Measurements from ENCODE around the gene ASIC4. TPM values are rescaled to one million over a fixed set of nuclear protein-coding genes. Genes with fewer than 3 reads are reported as not detected.

ASIC4 gene
- total RNA-seq, 1 experiment from 2014 or later = 0.11 TPM

GRCh38 chr2:219488844-219489194 is 25.5 kb upstream of the ASIC4 start:
- no peak overlapping the region for H2AFZ ChIP-seq (ENCODE audit: low read length)
- H3K9me3 ChIP-seq (ENCODE audit: low read length) = no peaks in the 10 kb centered on the region
- BruUV-seq (replicated peaks) = no TSS peak
- intact Hi-C loops (cut with micrococcal nuclease) = no loop called here
- POLR2A ChIA-PET (ENCODE audit: unreplicated experiment) = no interaction called here
- no peaks in the 10 kb centered on the region for H3K36me3 ChIP-seq (ENCODE audit: low read depth, low read length)
- TF ChIP-seq EZH2 (IDR thresholded peaks at IDR 0.05; ENCODE audit: low read length, unreplicated experiment) = no peak
- TF ChIP-seq EZH2phosphoT487 (IDR thresholded peaks at IDR 0.05; ENCODE audit: borderline replicate concordance, low read length) = no peak
- TF ChIP-seq, protein P1, sequence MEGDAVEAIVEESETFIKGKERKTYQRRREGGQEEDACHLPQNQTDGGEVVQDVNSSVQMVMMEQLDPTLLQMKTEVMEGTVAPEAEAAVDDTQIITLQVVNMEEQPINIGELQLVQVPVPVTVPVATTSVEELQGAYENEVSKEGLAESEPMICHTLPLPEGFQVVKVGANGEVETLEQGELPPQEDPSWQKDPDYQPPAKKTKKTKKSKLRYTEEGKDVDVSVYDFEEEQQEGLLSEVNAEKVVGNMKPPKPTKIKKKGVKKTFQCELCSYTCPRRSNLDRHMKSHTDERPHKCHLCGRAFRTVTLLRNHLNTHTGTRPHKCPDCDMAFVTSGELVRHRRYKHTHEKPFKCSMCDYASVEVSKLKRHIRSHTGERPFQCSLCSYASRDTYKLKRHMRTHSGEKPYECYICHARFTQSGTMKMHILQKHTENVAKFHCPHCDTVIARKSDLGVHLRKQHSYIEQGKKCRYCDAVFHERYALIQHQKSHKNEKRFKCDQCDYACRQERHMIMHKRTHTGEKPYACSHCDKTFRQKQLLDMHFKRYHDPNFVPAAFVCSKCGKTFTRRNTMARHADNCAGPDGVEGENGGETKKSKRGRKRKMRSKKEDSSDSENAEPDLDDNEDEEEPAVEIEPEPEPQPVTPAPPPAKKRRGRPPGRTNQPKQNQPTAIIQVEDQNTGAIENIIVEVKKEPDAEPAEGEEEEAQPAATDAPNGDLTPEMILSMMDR (conservative IDR thresholded peaks at IDR 0.05; ENCODE audit: low read depth, low read length) = no peak
- no peak overlapping the region for H3K27ac ChIP-seq (ENCODE audit: low read length)
- H3K4me3 ChIP-seq (ENCODE audit: low read length) = no peak overlapping the region
- no peak for DNase-seq
- no peak for ATAC-seq
- H3K4me1 ChIP-seq (ENCODE audit: insufficient read depth, low read length) = no peaks in the 10 kb centered on the region
- no peaks in the 10 kb centered on the region for H4K20me1 ChIP-seq (ENCODE audit: low read length)
- H3K4me2 ChIP-seq (ENCODE audit: low read length) = no peak overlapping the region
- CTCF ChIA-PET = no interaction called here
- H3F3A ChIP-seq (ENCODE audit: low read length, unreplicated experiment) = no peaks in the 10 kb centered on the region
- no peak overlapping the region for H3K9ac ChIP-seq (ENCODE audit: low read length)
- H3K79me2 ChIP-seq (ENCODE audit: low read length) = no peaks in the 10 kb centered on the region
- no peaks in the 10 kb centered on the region for H3K27me3 ChIP-seq (ENCODE audit: low read length)
- H3K9me2 ChIP-seq (replicated peaks; ENCODE audit: low read length) = no peaks in the 10 kb centered on the region

GRCh38 chr2:219489315-219489714 is 25.0 kb upstream of the ASIC4 start:
- POLR2A ChIA-PET (ENCODE audit: unreplicated experiment) = no interaction called here
- no peaks in the 10 kb centered on the region for H3K27me3 ChIP-seq (ENCODE audit: low read length)
- no peaks in the 10 kb centered on the region for H3K9me3 ChIP-seq (ENCODE audit: low read length)
- DNase-seq = no peak
- ATAC-seq = no peak
- H3K27ac ChIP-seq (ENCODE audit: low read length) = no peak overlapping the region
- H3K4me3 ChIP-seq (ENCODE audit: low read length) = no peak overlapping the region
- H3K9me2 ChIP-seq (replicated peaks; ENCODE audit: low read length) = no peaks in the 10 kb centered on the region
- BruUV-seq (replicated peaks) = no TSS peak
- H3K79me2 ChIP-seq (ENCODE audit: low read length) = no peaks in the 10 kb centered on the region
- CTCF ChIA-PET = no interaction called here
- H3K9ac ChIP-seq (ENCODE audit: low read length) = no peak overlapping the region
- no peak overlapping the region for H2AFZ ChIP-seq (ENCODE audit: low read length)
- intact Hi-C loops (cut with micrococcal nuclease) = no loop called here
- H4K20me1 ChIP-seq (ENCODE audit: low read length) = no peaks in the 10 kb centered on the region
- H3K4me2 ChIP-seq (ENCODE audit: low read length) = no peak overlapping the region
- no peaks in the 10 kb centered on the region for H3K36me3 ChIP-seq (ENCODE audit: low read depth, low read length)
- no peaks in the 10 kb centered on the region for H3K4me1 ChIP-seq (ENCODE audit: insufficient read depth, low read length)
- TF ChIP-seq, protein P1 (conservative IDR thresholded peaks at IDR 0.05; ENCODE audit: low read depth, low read length) = no peak
- TF ChIP-seq EZH2phosphoT487 (IDR thresholded peaks at IDR 0.05; ENCODE audit: borderline replicate concordance, low read length) = no peak
- TF ChIP-seq EZH2 (IDR thresholded peaks at IDR 0.05; ENCODE audit: low read length, unreplicated experiment) = no peak
- H3F3A ChIP-seq (ENCODE audit: low read length, unreplicated experiment) = no peaks in the 10 kb centered on the region

DNA sequence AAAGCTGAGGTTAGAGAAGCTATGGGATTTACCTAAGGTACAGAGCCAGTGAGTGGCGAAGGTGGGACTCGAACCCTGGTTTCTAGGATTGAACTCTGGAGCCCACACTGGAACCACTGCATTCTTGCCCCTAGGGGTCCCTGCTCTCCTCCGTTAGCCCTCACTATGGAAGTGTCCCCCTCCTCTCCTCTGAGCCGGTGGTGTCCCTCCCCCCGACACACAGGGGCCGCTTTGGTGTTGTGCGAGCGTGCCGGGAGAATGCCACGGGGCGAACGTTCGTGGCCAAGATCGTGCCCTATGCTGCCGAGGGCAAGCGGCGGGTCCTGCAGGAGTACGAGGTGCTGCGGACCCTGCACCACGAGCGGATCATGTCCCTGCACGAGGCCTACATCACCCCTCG is 24.1 kb upstream of the ASIC4 start:
- TF ChIP-seq, protein P1 (conservative IDR thresholded peaks at IDR 0.05; ENCODE audit: low read depth, low read length) = 0 out of 2 replicates have a peak, but pooled peaks have one; percentile 14
- TF ChIP-seq EZH2 (IDR thresholded peaks at IDR 0.05; ENCODE audit: low read length, unreplicated experiment) = no peak
- DNase-seq (no peak), ATAC-seq (no peak)
- ChIA-PET CTCF (no interaction called here), POLR2A (ENCODE audit: unreplicated experiment) (no interaction called here)
- H3K27me3 ChIP-seq (ENCODE audit: low read length) = no peaks in the 10 kb centered on the region
- no peak overlapping the region for H3K27ac ChIP-seq (ENCODE audit: low read length)
- no peaks in the 10 kb centered on the region for H3K36me3 ChIP-seq (ENCODE audit: low read depth, low read length)
- no peak overlapping the region for H2AFZ ChIP-seq (ENCODE audit: low read length)
- no TSS peak for BruUV-seq (replicated peaks)
- no peaks in the 10 kb centered on the region for H3F3A ChIP-seq (ENCODE audit: low read length, unreplicated experiment)
- no peaks in the 10 kb centered on the region for H3K79me2 ChIP-seq (ENCODE audit: low read length)
- H3K4me3 ChIP-seq (ENCODE audit: low read length) = no peak overlapping the region
- H3K4me2 ChIP-seq (ENCODE audit: low read length) = no peak overlapping the region
- H4K20me1 ChIP-seq (ENCODE audit: low read length) = no peaks in the 10 kb centered on the region
- intact Hi-C loops (cut with micrococcal nuclease) = no loop called here
- no peaks in the 10 kb centered on the region for H3K9me2 ChIP-seq (replicated peaks; ENCODE audit: low read length)
- H3K9me3 ChIP-seq (ENCODE audit: low read length) = no peaks in the 10 kb centered on the region
- no peak overlapping the region for H3K9ac ChIP-seq (ENCODE audit: low read length)
- no peaks in the 10 kb centered on the region for H3K4me1 ChIP-seq (ENCODE audit: insufficient read depth, low read length)

Data from PC-3 (cell line).